GM12892 (cell line): ENCODE results near the gene RAB21.

ENCODE experiments used
- POLR2A ChIP-seq: IDR thresholded peaks from 2 replicates; pipeline ENCODE4 v1.6.1; 2011; ENCODE audit warnings: low read depth, low read length, control low read depth
- POLR2AphosphoS5 ChIP-seq: IDR thresholded peaks from 2 replicates; pipeline ENCODE4 v1.6.1; 2011; ENCODE audit warnings: low read depth, low read length, control low read depth

- TF ChIP-seq POLR2A (no peak), POLR2AphosphoS5 (no peak)
Observed at GRCh38 chr12:71791473-71792150, 36.9 kb downstream of the RAB21 start.
